Measurements from ENCODE around the gene SMIM1. TPM values are rescaled to one million over a fixed set of nuclear protein-coding genes. Genes with fewer than 3 reads are reported as not detected.

Gene SMIM1
- total RNA-seq, 4 donors from 2014 or later: 2.6 to 8.4 (median 4.7) TPM; not detected in 1

DNA sequence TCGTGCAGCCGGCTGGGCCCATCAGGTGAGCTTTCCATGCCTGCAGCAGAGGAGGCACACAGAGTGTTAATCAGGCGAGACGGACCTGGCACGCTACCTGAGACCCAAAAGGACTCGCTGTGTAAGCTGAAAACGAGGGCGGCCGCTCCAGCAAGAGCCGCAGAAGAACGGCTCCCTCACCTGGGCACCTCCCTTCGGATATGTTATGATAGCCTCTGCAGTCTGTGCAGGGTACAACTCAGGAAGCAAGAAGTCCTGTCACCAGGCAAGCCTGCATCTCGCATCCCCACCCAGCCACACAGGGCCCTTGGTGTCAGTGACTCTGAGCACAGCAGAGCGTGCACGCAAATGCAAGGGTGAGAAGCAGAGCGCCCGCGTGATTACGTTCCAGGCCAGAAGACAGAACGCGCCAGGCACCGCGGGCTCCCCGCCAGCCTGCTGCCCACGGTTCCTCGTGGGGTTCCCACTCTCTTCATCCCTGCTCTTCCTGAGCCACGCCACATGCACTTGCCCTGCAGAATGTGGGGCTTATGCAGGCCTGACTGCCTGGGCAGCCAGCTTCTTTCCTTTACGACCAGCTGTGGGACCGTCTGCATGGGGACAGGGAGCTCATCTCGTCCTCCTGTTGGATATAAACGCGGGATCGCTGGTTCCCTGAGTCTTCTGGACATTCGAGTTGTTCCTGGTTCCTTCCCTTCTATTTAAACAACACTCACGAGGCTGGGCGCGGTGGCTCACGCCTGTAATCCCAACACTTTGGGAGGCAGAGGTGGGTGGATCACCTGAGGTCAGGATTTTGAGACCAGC, 44.0 kb downstream of the SMIM1 start:
- H3K36me3 ChIP-seq: peaks cover 0 to 80% of the 10 kb centered on the region in 2 donors
- ATAC-seq: no peak
- H3K4me3 ChIP-seq: no peak overlapping the region
- 80 to 81% methylated on average over 1 to 13 of the region's 38 CpGs for WGBS, 2 donors (ENCODE audit: low coverage in 1 of 2)
- TF ChIP-seq EP300 (IDR thresholded peaks at IDR 0.05) (no peak), POLR2AphosphoS5 (IDR thresholded peaks at IDR 0.05) (no peak), POLR2A (IDR thresholded peaks at IDR 0.05) (no peak)
- TF ChIP-seq, protein P1, sequence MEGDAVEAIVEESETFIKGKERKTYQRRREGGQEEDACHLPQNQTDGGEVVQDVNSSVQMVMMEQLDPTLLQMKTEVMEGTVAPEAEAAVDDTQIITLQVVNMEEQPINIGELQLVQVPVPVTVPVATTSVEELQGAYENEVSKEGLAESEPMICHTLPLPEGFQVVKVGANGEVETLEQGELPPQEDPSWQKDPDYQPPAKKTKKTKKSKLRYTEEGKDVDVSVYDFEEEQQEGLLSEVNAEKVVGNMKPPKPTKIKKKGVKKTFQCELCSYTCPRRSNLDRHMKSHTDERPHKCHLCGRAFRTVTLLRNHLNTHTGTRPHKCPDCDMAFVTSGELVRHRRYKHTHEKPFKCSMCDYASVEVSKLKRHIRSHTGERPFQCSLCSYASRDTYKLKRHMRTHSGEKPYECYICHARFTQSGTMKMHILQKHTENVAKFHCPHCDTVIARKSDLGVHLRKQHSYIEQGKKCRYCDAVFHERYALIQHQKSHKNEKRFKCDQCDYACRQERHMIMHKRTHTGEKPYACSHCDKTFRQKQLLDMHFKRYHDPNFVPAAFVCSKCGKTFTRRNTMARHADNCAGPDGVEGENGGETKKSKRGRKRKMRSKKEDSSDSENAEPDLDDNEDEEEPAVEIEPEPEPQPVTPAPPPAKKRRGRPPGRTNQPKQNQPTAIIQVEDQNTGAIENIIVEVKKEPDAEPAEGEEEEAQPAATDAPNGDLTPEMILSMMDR (IDR thresholded peaks at IDR 0.05): no peak
- H3K27me3 ChIP-seq: no peaks in the 10 kb centered on the region
- no peak overlapping the region for H3K27ac ChIP-seq
- H3K9me3 ChIP-seq: no peaks in the 10 kb centered on the region
- H3K4me1 ChIP-seq: no peaks in the 10 kb centered on the region

DNA sequence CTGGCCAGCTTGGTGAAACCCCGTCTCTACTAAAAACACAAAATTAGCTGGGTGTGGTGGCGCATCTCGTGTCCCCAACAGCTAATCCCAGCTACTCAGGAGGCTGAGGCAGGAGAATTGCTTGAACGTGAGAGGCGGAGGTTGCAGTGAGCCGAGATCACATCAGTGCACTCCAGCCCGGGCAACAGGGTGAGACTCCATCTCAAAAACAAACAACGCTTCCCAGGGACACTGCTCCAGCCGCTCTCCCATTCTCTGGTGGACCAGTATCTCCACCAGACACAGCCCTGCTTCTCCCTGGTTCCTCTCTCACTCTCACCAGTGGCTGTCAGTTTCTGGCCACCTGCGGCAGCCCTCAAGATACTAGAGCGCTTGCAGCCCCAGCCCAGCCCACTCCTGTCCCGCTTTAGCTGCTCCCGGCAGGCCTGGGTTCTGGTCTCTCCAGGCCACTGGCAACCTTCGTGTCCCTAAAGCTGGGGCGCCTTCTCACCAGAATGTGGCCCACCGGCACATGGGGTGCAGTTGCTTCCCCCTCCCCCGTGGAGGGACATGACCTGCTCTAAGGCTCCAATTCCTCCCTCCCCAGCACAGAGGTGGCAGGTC, 44.7 kb downstream of the SMIM1 start:
- H3K36me3 ChIP-seq: peaks cover 0 to 87% of the 10 kb centered on the region in 2 donors
- H3K9me3 ChIP-seq: no peaks in the 10 kb centered on the region
- TF ChIP-seq EP300 (IDR thresholded peaks at IDR 0.05) (no peak), POLR2AphosphoS5 (IDR thresholded peaks at IDR 0.05) (no peak), POLR2A (IDR thresholded peaks at IDR 0.05) (no peak)
- TF ChIP-seq, protein P1 (IDR thresholded peaks at IDR 0.05): no peak
- no peak for ATAC-seq
- whole genome bisulfite sequencing, 2 donors (ENCODE audit: low coverage in 1 of 2): 83 to 100% methylated on average over 2 to 8 of the region's 17 CpGs
- no peak overlapping the region for H3K27ac ChIP-seq
- H3K4me1 ChIP-seq: no peaks in the 10 kb centered on the region
- no peaks in the 10 kb centered on the region for H3K27me3 ChIP-seq
- no peak overlapping the region for H3K4me3 ChIP-seq

DNA sequence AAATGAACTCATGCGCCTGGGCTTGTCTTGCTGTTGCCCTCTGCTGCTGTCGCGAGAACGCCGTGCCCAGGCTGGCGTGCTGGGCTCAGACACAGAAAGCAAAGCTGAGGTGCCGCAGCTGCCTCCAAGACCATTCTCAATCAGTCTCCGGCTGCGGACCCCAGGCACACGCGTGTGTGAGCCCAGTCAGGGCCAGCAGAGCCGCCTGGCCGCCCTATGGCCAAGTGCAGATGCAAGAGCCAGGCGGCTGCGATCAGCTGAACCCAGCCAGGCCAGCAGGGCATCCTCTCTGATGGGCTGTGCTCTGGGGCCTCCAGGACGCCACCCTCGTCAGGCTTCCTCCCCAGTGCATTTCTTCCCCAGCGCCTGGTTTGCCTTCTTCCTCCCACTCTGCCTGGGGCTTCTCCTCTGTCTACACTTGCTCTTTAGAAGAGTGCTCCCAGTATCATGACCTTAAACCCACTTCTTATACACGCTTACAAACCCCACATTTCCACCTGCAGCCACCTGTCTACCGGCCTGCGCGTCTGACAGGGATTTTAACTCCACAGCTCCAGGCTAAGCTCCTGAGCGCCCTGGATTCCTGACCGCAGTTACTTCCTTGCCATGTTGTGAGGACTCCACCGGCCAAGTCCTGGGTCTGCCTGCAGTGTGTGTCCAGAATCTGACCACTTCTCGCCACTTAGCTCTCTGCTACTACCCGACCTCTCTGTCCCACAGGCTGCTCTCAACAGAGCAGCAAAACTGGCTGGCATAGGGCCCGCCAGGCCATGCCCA, 45.5 kb downstream of the SMIM1 start:
- 81 to 93% methylated on average over 6 to 15 of the region's 28 CpGs for WGBS, 2 donors (ENCODE audit: low coverage in 1 of 2)
- no peak for TF ChIP-seq POLR2AphosphoS5 (IDR thresholded peaks at IDR 0.05)
- no peak for TF ChIP-seq EP300 (IDR thresholded peaks at IDR 0.05)
- TF ChIP-seq POLR2A (IDR thresholded peaks at IDR 0.05): no peak
- TF ChIP-seq, protein P1 (IDR thresholded peaks at IDR 0.05): no peak
- no peak overlapping the region for H3K27ac ChIP-seq
- no peak for ATAC-seq
- peaks cover 0 to 95% of the 10 kb centered on the region in 2 donors for H3K36me3 ChIP-seq
- H3K4me1 ChIP-seq: no peaks in the 10 kb centered on the region
- no peaks in the 10 kb centered on the region for H3K27me3 ChIP-seq
- no peak overlapping the region for H3K4me3 ChIP-seq
- H3K9me3 ChIP-seq: no peaks in the 10 kb centered on the region

DNA sequence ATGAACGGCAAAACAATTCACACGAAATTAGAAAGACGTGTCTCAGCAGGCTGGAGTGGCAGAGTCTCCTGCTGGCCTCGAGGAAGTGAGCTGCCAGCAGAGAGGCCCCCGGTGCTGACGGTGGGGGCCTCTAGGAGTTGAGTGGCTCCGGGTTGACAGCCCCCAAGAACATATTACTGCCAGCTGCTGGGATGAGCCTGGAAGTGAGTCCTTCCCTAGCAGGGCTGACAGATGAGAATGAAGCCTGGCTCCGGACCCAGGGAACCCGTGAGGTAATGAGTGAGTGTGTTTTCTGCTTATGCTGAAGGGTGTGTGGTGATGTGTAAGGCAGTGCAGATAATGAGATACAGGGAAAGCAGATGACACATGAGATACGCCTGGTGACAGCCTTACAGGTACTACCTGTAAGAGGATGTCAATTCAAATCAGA, 47.2 kb downstream of the SMIM1 start:
- whole genome bisulfite sequencing, 2 donors (ENCODE audit: low coverage in 1 of 2): 34 to 54% methylated on average over 6 to 7 of the region's 10 CpGs
- Histone ChIP-seq H3K27ac (no peak overlapping the region), H3K4me3 (no peak overlapping the region), H3K4me1 (no peaks in the 10 kb centered on the region), H3K27me3 (no peaks in the 10 kb centered on the region), H3K9me3 (no peaks in the 10 kb centered on the region), H3K36me3 (peaks cover 0 to 97% of the 10 kb centered on the region in 2 donors)
- no peak for ATAC-seq
- TF ChIP-seq POLR2A (IDR thresholded peaks at IDR 0.05) (no peak), POLR2AphosphoS5 (IDR thresholded peaks at IDR 0.05) (no peak), EP300 (IDR thresholded peaks at IDR 0.05) (no peak)
- TF ChIP-seq, protein P1 (IDR thresholded peaks at IDR 0.05): no peak

All from gastroesophageal sphincter (tissue), 4 donors.